Upper lobe of left lung (tissue), 4 donors: ENCODE measurements around the gene CSNK1A1.

ENCODE experiments used
- EP300 ChIP-seq, 4 donors: sonication (generic); formaldehyde crosslinking; IDR thresholded peaks; one replicate each; pipeline ENCODE4 v1.5.1; 2017; ENCODE audit warnings: antibody characterized with exemption in 4 of 4, control low read depth in 2 of 4
- TF ChIP-seq, protein P1 (sequence below), 6 experiments: fragments of 450-650 bp in 4 of 6; fragments of 200-600 bp in 2 of 6; sonication (generic) in 2 of 6; IDR thresholded peaks; one replicate each; pipeline ENCODE4 v1.5.1; 2016 to 2019; ENCODE audit warnings: antibody characterized with exemption in 6 of 6

GRCh38 chr5:149583394-149583793 lies 32.2 kb upstream of the CSNK1A1 start:
- TF ChIP-seq, protein P1, sequence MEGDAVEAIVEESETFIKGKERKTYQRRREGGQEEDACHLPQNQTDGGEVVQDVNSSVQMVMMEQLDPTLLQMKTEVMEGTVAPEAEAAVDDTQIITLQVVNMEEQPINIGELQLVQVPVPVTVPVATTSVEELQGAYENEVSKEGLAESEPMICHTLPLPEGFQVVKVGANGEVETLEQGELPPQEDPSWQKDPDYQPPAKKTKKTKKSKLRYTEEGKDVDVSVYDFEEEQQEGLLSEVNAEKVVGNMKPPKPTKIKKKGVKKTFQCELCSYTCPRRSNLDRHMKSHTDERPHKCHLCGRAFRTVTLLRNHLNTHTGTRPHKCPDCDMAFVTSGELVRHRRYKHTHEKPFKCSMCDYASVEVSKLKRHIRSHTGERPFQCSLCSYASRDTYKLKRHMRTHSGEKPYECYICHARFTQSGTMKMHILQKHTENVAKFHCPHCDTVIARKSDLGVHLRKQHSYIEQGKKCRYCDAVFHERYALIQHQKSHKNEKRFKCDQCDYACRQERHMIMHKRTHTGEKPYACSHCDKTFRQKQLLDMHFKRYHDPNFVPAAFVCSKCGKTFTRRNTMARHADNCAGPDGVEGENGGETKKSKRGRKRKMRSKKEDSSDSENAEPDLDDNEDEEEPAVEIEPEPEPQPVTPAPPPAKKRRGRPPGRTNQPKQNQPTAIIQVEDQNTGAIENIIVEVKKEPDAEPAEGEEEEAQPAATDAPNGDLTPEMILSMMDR (IDR thresholded peaks at IDR 0.05): no peak
- no peak for TF ChIP-seq EP300 (IDR thresholded peaks at IDR 0.05)
